ENCODE measurements around the gene TRPV5. TPM values are rescaled to one million over a fixed set of nuclear protein-coding genes. Genes with fewer than 3 reads are reported as not detected.

TRPV5 gene
- total and polyA plus RNA-seq, 4 donors, result under 0.01 to 0.23 TPM; not detected in 2

DNA sequence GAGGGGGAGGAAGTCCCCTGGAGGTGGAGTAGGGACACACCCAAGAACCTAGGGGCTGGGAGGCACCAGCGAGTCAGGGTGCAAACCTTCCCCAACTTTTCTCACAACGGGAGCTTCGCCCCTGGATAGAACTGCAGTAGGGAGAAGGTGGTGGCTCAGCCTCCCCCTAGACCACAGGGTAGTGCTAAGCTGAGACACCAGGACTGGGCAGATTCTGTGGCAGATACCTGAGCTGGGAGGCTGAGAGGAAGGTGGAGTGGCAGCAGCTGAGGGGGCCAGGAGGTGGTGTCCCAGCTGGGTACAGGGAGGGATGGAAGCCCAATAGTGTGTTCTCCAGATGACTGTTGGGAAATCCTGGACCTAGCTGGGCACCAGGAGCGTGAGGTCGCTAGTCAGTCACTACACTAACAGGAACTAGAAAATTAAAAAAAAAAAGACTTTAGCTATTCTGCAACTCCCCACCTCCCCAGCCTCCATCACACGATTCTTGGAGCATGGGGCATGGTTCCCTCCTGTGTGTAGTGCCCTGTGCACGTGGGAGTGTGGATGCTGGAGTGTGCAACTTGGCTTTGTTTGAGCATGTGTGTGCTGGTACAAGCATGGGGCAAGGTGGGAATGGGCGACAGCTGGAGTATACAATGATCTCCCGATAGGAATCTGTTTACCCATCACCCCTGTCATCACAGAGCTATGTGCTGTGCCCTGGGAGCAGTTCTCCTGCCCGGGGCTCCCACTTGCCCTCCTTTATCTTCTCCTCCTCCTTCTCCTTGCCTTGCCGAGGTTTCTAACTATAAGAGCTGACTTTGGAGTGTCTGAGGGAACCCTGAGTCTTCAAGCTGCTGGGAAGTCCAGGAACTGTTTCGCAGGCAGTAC is 39.2 kb downstream of the TRPV5 start:
- WGBS, result 76% methylated on average over 12 of the region's 12 CpGs
- no peak for TF ChIP-seq RXRA (IDR thresholded peaks at IDR 0.05)
- no peak for TF ChIP-seq NR2F2 (IDR thresholded peaks at IDR 0.05)
- TF ChIP-seq HNF4A (conservative IDR thresholded peaks at IDR 0.05), result no peak
- TF ChIP-seq, protein P1, sequence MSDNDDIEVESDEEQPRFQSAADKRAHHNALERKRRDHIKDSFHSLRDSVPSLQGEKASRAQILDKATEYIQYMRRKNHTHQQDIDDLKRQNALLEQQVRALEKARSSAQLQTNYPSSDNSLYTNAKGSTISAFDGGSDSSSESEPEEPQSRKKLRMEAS (IDR thresholded peaks at IDR 0.05), result no peak

DNA sequence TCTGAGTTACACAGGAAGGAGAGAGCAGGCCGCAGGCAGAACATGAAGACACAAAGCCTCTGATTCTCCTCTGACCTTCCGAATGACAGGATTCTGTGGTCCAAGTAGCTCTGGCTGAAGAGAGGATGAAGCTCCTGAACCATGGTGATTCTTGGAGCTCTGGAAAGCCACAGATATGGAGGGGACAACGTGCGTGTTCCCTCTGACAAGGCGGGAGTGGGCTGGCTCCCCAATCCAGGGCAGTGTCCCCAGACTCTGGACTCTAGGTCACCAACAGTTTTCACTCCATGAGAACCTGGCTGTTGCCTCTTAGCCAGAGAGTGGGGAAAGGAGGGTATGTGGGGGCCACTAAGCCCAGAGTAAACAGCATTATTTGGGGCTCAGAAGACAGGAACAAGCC is 40.6 kb downstream of the TRPV5 start:
- no peak overlapping the region for H3K27ac ChIP-seq (ENCODE audit: low read depth in 1 of 2, low read length in 2 of 2)
- no peaks in the 10 kb centered on the region for H3K4me1 ChIP-seq (ENCODE audit: control insufficient read depth in 4 of 4, insufficient read depth in 4 of 4, low read length in 3 of 4)
- no peaks in the 10 kb centered on the region for H3K36me3 ChIP-seq (ENCODE audit: control insufficient read depth in 4 of 4, insufficient read depth in 3 of 4, low read depth in 1 of 4, low read length in 3 of 4)
- DNase-seq (ENCODE audit: low spot score), result peak; percentile 28
- no peak overlapping the region for H3K9ac ChIP-seq (ENCODE audit: low read depth in 1 of 2, low read length in 2 of 2)
- H3K27me3 ChIP-seq (ENCODE audit: control insufficient read depth in 4 of 4, insufficient read depth in 4 of 4, low read length in 3 of 4), result peaks cover 0 to 10% (median 0%) of the 10 kb centered on the region in 4 donors
- TF ChIP-seq, protein P2, sequence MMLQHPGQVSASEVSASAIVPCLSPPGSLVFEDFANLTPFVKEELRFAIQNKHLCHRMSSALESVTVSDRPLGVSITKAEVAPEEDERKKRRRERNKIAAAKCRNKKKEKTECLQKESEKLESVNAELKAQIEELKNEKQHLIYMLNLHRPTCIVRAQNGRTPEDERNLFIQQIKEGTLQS (IDR thresholded peaks at IDR 0.05), result no peak
- no peak overlapping the region for H3K4me3 ChIP-seq (ENCODE audit: low read depth in 1 of 3, low read length in 3 of 3)
- WGBS, result 85% methylated on average over 5 of the region's 5 CpGs
- no peaks in the 10 kb centered on the region for H3K9me3 ChIP-seq (ENCODE audit: control insufficient read depth in 4 of 4, low read length in 3 of 4)

More for the DNA sequence above, 39.2 kb downstream of the TRPV5 start:
- H3K27me3 ChIP-seq (ENCODE audit: control insufficient read depth in 4 of 4, insufficient read depth in 4 of 4, low read length in 3 of 4), result peaks cover 0 to 10% (median 0%) of the 10 kb centered on the region in 4 donors
- peak; percentile 17 for DNase-seq (ENCODE audit: low spot score)
- H3K4me1 ChIP-seq (ENCODE audit: control insufficient read depth in 4 of 4, insufficient read depth in 4 of 4, low read length in 3 of 4), result no peaks in the 10 kb centered on the region
- no peak overlapping the region for H3K4me3 ChIP-seq (ENCODE audit: low read depth in 1 of 3, low read length in 3 of 3)
- no peak overlapping the region for H3K27ac ChIP-seq (ENCODE audit: low read depth in 1 of 2, low read length in 2 of 2)
- no peaks in the 10 kb centered on the region for H3K36me3 ChIP-seq (ENCODE audit: control insufficient read depth in 4 of 4, insufficient read depth in 3 of 4, low read depth in 1 of 4, low read length in 3 of 4)
- no peak overlapping the region for H3K9ac ChIP-seq (ENCODE audit: low read depth in 1 of 2, low read length in 2 of 2)
- H3K9me3 ChIP-seq (ENCODE audit: control insufficient read depth in 4 of 4, low read length in 3 of 4), result no peaks in the 10 kb centered on the region

DNA sequence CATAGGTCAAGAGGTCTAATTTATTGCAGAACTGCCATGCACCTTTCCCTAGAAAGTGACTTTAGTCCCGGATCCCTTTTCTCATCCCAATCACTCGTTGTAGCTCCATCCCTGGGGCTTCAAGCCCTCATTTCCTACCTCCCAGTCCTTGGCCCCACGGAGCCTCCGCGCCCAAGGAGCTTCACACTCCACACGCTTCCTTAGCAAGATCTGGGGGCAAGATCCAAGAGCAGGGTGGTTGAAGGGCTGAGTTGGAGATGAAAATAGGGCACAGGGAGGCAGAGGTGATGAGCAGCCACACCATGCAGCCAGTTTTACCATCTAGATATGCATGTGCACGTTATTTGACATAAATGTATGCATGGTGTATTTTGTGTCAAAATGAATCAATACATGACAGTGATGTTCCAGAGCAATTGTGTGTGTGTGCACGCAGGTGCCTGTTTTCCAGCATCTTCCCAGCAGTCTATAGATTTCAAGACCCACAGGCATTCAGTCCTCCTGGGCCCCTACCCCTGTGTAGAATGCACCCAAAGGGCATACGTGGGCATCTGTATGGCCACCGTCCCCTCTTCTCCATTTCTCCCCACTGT is 42.0 kb downstream of the TRPV5 start:
- 84% methylated on average over 10 of the region's 10 CpGs for WGBS
- H3K4me1 ChIP-seq (ENCODE audit: control insufficient read depth in 4 of 4, insufficient read depth in 4 of 4, low read length in 3 of 4), result no peaks in the 10 kb centered on the region

More for the DNA sequence above, 42.0 kb downstream of the TRPV5 start:
- Histone ChIP-seq H3K9ac (ENCODE audit: low read depth in 1 of 2, low read length in 2 of 2) (no peak overlapping the region), H3K36me3 (ENCODE audit: control insufficient read depth in 4 of 4, insufficient read depth in 3 of 4, low read depth in 1 of 4, low read length in 3 of 4) (no peaks in the 10 kb centered on the region), H3K4me3 (ENCODE audit: low read depth in 1 of 3, low read length in 3 of 3) (no peak overlapping the region), H3K27me3 (ENCODE audit: control insufficient read depth in 4 of 4, insufficient read depth in 4 of 4, low read length in 3 of 4) (peaks cover 0 to 5% (median 0%) of the 10 kb centered on the region in 4 donors), H3K9me3 (ENCODE audit: control insufficient read depth in 4 of 4, low read length in 3 of 4) (no peaks in the 10 kb centered on the region), H3K27ac (ENCODE audit: low read depth in 1 of 2, low read length in 2 of 2) (no peak overlapping the region)
- no peak for TF ChIP-seq EGR1 (IDR thresholded peaks at IDR 0.05; ENCODE audit: low read depth in 2 of 2)
- TF ChIP-seq NR2F2 (IDR thresholded peaks at IDR 0.05), result no peak
- no peak for TF ChIP-seq FOXA2 (IDR thresholded peaks at IDR 0.05)
- TF ChIP-seq RAD21 (IDR thresholded peaks at IDR 0.05), result no peak
- TF ChIP-seq, protein P2 (IDR thresholded peaks at IDR 0.05), result no peak
- TF ChIP-seq HNF4G (IDR thresholded peaks at IDR 0.05), result no peak
- TF ChIP-seq TAF1 (conservative IDR thresholded peaks at IDR 0.05), result no peak
- TF ChIP-seq HNF4A (conservative IDR thresholded peaks at IDR 0.05), result no peak
- TF ChIP-seq FOXA1 (IDR thresholded peaks at IDR 0.05), result no peak
- TF ChIP-seq, protein P3, sequence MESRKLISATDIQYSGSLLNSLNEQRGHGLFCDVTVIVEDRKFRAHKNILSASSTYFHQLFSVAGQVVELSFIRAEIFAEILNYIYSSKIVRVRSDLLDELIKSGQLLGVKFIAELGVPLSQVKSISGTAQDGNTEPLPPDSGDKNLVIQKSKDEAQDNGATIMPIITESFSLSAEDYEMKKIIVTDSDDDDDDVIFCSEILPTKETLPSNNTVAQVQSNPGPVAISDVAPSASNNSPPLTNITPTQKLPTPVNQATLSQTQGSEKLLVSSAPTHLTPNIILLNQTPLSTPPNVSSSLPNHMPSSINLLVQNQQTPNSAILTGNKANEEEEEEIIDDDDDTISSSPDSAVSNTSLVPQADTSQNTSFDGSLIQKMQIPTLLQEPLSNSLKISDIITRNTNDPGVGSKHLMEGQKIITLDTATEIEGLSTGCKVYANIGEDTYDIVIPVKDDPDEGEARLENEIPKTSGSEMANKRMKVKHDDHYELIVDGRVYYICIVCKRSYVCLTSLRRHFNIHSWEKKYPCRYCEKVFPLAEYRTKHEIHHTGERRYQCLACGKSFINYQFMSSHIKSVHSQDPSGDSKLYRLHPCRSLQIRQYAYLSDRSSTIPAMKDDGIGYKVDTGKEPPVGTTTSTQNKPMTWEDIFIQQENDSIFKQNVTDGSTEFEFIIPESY (IDR thresholded peaks at IDR 0.05), result no peak
- TF ChIP-seq YY1 (IDR thresholded peaks at IDR 0.05), result no peak
- DNase-seq (ENCODE audit: low spot score), result no peak

All from liver (tissue), 9 donors.